RWPE1 (cell line): ENCODE data around the gene DACH1.

Experiments used
- CTCF ChIA-PET: fragments of 350-600 bp; sonication (Branson Sonifier 250); formaldehyde crosslinking; extraction: SDS; loops from one replicate; lab custom pipeline; 2021; lab: Yijun Ruan, JAX
- POLR2A ChIA-PET: fragments of 400-600 bp; formaldehyde crosslinking; extraction: SDS; loops from one replicate; lab custom pipeline; 2020; ENCODE audit warnings: antibody characterized with exemption; ENCODE audit not compliant: low non-redundant PET; lab: Yijun Ruan, JAX
- DNase-seq: peaks from one replicate; pipeline ENCODE4 v3.0.0; 2012; ENCODE audit warnings: low spot score
- H3K27ac ChIP-seq: fragments of 450-650 bp; 2 replicates; pipeline ENCODE4 v1.5.1; 2017
- TF ChIP-seq, protein P1 (sequence below): fragments of 450-650 bp; conservative IDR thresholded peaks from 2 replicates; pipeline ENCODE4 v1.5.1; 2017; ENCODE audit warnings: low read depth, mild to moderate bottlenecking

Gene DACH1

GRCh38 chr13:71489041-71489440 lies 378.0 kb downstream of the DACH1 start:
- POLR2A ChIA-PET: no interaction called here
- no peak for DNase-seq
- CTCF ChIA-PET: interaction anchor here (0.7 kb wide), 1 partner anchor 124 kb away, joined by 6 read pairs; no protein-coding TSS in a partner anchor
- no peak overlapping the region for H3K27ac ChIP-seq
- TF ChIP-seq, protein P1, sequence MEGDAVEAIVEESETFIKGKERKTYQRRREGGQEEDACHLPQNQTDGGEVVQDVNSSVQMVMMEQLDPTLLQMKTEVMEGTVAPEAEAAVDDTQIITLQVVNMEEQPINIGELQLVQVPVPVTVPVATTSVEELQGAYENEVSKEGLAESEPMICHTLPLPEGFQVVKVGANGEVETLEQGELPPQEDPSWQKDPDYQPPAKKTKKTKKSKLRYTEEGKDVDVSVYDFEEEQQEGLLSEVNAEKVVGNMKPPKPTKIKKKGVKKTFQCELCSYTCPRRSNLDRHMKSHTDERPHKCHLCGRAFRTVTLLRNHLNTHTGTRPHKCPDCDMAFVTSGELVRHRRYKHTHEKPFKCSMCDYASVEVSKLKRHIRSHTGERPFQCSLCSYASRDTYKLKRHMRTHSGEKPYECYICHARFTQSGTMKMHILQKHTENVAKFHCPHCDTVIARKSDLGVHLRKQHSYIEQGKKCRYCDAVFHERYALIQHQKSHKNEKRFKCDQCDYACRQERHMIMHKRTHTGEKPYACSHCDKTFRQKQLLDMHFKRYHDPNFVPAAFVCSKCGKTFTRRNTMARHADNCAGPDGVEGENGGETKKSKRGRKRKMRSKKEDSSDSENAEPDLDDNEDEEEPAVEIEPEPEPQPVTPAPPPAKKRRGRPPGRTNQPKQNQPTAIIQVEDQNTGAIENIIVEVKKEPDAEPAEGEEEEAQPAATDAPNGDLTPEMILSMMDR: no peak

GRCh38 chr13:71488201-71488600 lies 378.8 kb downstream of the DACH1 start:
- no peak overlapping the region for H3K27ac ChIP-seq
- CTCF ChIA-PET: no interaction called here
- POLR2A ChIA-PET: no interaction called here
- DNase-seq: no peak
- TF ChIP-seq, protein P1: no peak

GRCh38 chr13:71485913-71486312 lies 381.1 kb downstream of the DACH1 start:
- ChIA-PET POLR2A (no interaction called here), CTCF (no interaction called here)
- TF ChIP-seq, protein P1: no peak
- DNase-seq: no peak
- H3K27ac ChIP-seq: no peak overlapping the region

DNA sequence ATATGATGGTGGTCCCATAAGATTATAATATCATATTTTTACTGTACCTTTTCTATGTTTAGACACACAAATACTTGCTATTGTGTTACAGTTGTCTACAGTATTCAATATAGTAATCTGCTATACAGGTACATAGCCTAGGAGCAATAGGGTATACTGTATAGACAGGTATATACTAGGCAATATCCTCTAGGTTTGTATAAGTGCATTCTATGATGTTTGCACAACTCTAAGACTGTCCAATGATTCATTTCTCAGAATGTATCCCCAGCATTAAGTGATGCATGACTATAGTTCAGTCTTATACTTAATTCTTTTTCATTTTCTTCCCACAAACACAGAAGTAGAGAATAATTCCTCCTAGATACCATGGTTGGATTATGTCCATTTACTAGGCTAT lies 383.3 kb downstream of the DACH1 start:
- TF ChIP-seq, protein P1: no peak

DNA sequence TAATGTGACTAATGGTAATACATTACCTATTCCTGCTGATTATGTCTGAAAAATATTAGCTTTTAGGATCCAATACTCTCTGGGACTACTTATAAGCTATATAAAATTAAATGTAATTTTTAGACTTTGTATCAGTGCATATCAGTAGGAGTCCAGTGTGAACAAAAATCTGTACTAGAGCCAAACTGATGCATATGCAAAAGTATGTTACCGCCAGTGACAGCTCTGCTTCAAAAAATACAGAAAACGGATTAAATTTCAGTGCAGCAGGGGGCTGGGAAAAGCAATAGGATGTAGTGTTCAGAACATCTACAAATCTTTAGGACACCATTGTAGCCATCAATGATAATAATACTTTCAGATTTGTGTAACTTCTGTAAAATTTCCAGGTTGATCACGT lies 385.5 kb downstream of the DACH1 start:
- POLR2A ChIA-PET: no interaction called here
- CTCF ChIA-PET: no interaction called here
- no peak for DNase-seq
- TF ChIP-seq, protein P1: no peak
- H3K27ac ChIP-seq: no peak overlapping the region

More for the DNA sequence above, 383.3 kb downstream of the DACH1 start:
- DNase-seq: no peak
- POLR2A ChIA-PET: no interaction called here
- no peak overlapping the region for H3K27ac ChIP-seq
- CTCF ChIA-PET: no interaction called here

DNA sequence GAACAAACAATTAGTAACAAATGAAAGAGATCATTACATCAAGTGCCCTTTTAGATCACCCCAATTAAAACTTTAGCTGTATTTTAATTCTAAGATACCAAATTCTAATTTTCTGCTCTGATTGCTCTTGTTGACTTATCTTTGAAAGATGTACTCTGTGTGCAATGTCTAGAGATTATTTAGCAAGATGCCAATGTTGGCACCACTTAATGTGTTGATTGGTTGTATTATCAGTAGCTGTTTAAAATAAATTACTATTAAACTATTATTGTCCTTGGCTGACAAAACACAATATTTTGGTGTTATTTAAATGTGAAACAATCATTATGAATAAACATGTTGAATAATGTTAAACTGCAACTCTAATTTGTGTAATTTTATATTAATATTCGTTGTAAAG lies 386.0 kb downstream of the DACH1 start:
- CTCF ChIA-PET: no interaction called here
- no peak overlapping the region for H3K27ac ChIP-seq
- POLR2A ChIA-PET: no interaction called here
- TF ChIP-seq, protein P1: no peak
- DNase-seq: no peak
